ENCODE results near the gene PTPRE.

PTPRE gene, protein sequence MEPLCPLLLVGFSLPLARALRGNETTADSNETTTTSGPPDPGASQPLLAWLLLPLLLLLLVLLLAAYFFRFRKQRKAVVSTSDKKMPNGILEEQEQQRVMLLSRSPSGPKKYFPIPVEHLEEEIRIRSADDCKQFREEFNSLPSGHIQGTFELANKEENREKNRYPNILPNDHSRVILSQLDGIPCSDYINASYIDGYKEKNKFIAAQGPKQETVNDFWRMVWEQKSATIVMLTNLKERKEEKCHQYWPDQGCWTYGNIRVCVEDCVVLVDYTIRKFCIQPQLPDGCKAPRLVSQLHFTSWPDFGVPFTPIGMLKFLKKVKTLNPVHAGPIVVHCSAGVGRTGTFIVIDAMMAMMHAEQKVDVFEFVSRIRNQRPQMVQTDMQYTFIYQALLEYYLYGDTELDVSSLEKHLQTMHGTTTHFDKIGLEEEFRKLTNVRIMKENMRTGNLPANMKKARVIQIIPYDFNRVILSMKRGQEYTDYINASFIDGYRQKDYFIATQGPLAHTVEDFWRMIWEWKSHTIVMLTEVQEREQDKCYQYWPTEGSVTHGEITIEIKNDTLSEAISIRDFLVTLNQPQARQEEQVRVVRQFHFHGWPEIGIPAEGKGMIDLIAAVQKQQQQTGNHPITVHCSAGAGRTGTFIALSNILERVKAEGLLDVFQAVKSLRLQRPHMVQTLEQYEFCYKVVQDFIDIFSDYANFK

DNA sequence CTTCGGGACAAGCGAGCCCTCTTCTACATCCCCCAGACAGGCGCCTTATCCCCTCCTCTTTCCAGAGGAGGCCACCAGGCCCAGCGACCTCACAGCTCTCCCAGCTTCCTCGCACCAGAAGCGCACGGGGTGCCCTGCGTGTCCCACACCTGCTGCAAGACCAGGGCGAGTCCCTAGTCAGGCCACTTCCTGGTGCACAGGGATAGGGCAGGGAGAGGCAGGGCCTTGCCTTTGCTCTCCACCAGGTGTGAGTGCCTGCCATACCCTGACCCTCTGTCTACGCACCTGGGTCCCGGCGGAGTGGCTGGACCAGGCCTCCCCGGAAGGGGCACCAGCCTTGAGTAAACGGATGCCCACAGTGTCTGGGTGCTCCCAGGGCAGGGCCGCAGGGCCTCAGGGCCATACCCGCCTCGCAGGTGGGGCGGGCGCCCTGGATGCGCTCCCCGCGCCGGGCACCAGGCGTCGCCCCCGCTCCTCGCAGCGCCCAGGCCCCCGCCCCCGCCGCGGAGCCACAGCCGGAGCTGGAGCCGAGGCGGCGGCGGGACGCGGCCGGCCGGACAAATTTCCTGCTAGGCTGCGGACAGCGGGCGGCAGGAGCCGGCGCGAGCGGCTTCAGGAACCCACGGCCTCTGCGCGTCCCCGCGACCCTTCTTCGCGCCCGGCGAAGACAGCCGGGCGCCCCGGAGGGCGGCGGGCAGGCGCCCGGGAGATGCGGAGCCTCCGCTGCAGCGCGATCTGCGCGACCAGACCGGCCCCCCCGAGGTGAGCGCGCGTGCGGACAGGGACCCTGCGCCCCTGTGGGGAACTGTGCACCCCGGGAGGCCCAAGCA is at the start of gene PTPRE:
Gene PTPRE (plus strand): TSS at position 556 of the 830 bp plus-strand sequence. CDS start 133,779 bp downstream, outside the sequence.
- no peaks in the 10 kb centered on the region for H3F3A ChIP-seq (ENCODE audit: control insufficient read depth, insufficient read depth)
- no peaks in the 10 kb centered on the region for H3K9me3 ChIP-seq (ENCODE audit: control insufficient read depth, insufficient read depth, low read length)
- no peaks in the 10 kb centered on the region for H3K79me2 ChIP-seq (ENCODE audit: control insufficient read depth, low read length)
- no peaks in the 10 kb centered on the region for H3K4me1 ChIP-seq (ENCODE audit: control insufficient read depth, low read length)
- H3K36me3 ChIP-seq (ENCODE audit: control insufficient read depth, low read length): no peaks in the 10 kb centered on the region
- no peak within 1 kb of the TSS for H3K27ac ChIP-seq (ENCODE audit: low read depth, low read length)
- no peaks in the 10 kb centered on the region for H4K20me1 ChIP-seq (ENCODE audit: control insufficient read depth, insufficient read depth, low read depth, low read length)
- no peak within 1 kb of the TSS for H3K4me2 ChIP-seq (ENCODE audit: low read length)
- no peaks in the 10 kb centered on the region for H3K9me2 ChIP-seq (replicated peaks; ENCODE audit: control insufficient read depth, low read length)
- no peak within 1 kb of the TSS for H3K4me3 ChIP-seq (ENCODE audit: low read length)
- no peaks in the 10 kb centered on the region for H3K27me3 ChIP-seq (ENCODE audit: control insufficient read depth, low read length)
- TF ChIP-seq, protein P1, sequence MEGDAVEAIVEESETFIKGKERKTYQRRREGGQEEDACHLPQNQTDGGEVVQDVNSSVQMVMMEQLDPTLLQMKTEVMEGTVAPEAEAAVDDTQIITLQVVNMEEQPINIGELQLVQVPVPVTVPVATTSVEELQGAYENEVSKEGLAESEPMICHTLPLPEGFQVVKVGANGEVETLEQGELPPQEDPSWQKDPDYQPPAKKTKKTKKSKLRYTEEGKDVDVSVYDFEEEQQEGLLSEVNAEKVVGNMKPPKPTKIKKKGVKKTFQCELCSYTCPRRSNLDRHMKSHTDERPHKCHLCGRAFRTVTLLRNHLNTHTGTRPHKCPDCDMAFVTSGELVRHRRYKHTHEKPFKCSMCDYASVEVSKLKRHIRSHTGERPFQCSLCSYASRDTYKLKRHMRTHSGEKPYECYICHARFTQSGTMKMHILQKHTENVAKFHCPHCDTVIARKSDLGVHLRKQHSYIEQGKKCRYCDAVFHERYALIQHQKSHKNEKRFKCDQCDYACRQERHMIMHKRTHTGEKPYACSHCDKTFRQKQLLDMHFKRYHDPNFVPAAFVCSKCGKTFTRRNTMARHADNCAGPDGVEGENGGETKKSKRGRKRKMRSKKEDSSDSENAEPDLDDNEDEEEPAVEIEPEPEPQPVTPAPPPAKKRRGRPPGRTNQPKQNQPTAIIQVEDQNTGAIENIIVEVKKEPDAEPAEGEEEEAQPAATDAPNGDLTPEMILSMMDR (IDR thresholded peaks at IDR 0.05; ENCODE audit: low read depth, low read length, poor library complexity, severe bottlenecking): peak; percentile 18
- TF ChIP-seq EZH2phosphoT487 (IDR thresholded peaks at IDR 0.05; ENCODE audit: borderline replicate concordance, low read length): no peak

DNA sequence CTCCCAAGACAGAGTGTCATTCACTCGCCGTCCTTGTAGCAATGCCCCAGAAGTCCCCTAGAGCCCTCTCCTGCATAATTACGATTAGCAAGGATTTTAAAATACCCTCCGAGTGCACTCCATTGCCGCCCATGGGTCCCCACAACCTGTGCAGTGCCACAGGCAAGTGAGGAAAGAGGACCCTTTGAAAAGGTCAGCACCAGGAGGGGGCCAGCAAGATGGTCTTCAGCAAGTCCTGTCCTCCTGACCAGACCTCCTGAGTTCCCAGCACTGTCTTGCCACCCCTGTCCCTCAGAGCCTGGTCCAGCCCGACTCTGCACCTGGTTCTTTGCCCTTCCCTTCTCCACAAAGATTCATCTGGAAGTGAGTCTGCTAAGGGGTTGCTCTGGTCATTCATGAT is 46.3 kb upstream of the PTPRE start:
- Histone ChIP-seq H3F3A (ENCODE audit: control insufficient read depth, insufficient read depth) (no peaks in the 10 kb centered on the region), H3K36me3 (ENCODE audit: control insufficient read depth, low read length) (no peaks in the 10 kb centered on the region), H3K4me1 (ENCODE audit: control insufficient read depth, low read length) (peaks cover 2% of the 10 kb centered on the region), H3K4me3 (ENCODE audit: low read length) (no peak overlapping the region), H3K9me2 (replicated peaks; ENCODE audit: control insufficient read depth, low read length) (no peaks in the 10 kb centered on the region), H3K9me3 (ENCODE audit: control insufficient read depth, insufficient read depth, low read length) (no peaks in the 10 kb centered on the region), H3K27me3 (ENCODE audit: control insufficient read depth, low read length) (no peaks in the 10 kb centered on the region), H3K27ac (ENCODE audit: low read depth, low read length) (no peak overlapping the region), H3K4me2 (ENCODE audit: low read length) (no peak overlapping the region), H3K79me2 (ENCODE audit: control insufficient read depth, low read length) (no peaks in the 10 kb centered on the region), H4K20me1 (ENCODE audit: control insufficient read depth, insufficient read depth, low read depth, low read length) (no peaks in the 10 kb centered on the region)
- TF ChIP-seq, protein P1 (IDR thresholded peaks at IDR 0.05; ENCODE audit: low read depth, low read length, poor library complexity, severe bottlenecking): no peak
- no peak for TF ChIP-seq EZH2phosphoT487 (IDR thresholded peaks at IDR 0.05; ENCODE audit: borderline replicate concordance, low read length)

DNA sequence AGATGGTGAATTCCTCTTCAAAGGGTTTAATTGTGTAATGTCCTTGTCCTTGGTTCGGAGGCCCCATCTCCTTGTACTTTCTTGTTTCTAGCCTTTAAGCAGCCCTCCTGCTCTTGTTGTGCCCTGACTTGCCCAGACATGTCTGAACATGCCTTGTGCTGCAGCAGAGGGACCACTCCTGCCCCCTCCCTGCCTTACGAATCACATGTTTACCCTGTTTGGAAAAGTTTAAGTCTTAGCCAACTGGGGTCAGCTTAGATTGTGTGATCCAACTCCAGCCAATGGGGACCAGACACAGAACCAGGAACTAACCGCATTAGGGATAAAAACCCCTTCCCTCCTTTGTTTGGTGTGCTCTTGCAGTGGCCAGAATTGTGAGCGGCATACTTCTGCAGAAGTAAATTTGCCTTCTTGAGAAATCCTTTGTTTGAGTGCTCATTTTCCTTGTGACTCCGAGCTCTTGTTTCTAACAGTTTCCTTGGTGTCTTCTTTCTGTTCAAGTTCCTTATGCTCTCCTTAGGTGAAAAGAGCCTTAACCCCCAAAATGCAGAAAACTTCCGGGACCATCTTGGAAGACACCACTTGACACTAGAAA is 43.6 kb upstream of the PTPRE start:
- no peaks in the 10 kb centered on the region for H3K9me2 ChIP-seq (replicated peaks; ENCODE audit: control insufficient read depth, low read length)
- no peaks in the 10 kb centered on the region for H3K27me3 ChIP-seq (ENCODE audit: control insufficient read depth, low read length)
- H3K27ac ChIP-seq (ENCODE audit: low read depth, low read length): no peak overlapping the region
- H3K4me2 ChIP-seq (ENCODE audit: low read length): no peak overlapping the region
- H3F3A ChIP-seq (ENCODE audit: control insufficient read depth, insufficient read depth): no peaks in the 10 kb centered on the region
- H3K79me2 ChIP-seq (ENCODE audit: control insufficient read depth, low read length): no peaks in the 10 kb centered on the region
- H3K4me3 ChIP-seq (ENCODE audit: low read length): no peak overlapping the region
- H3K36me3 ChIP-seq (ENCODE audit: control insufficient read depth, low read length): no peaks in the 10 kb centered on the region
- no peaks in the 10 kb centered on the region for H3K9me3 ChIP-seq (ENCODE audit: control insufficient read depth, insufficient read depth, low read length)
- TF ChIP-seq, protein P1 (IDR thresholded peaks at IDR 0.05; ENCODE audit: low read depth, low read length, poor library complexity, severe bottlenecking): no peak
- no peak for TF ChIP-seq EZH2phosphoT487 (IDR thresholded peaks at IDR 0.05; ENCODE audit: borderline replicate concordance, low read length)
- no peaks in the 10 kb centered on the region for H3K4me1 ChIP-seq (ENCODE audit: control insufficient read depth, low read length)
- H4K20me1 ChIP-seq (ENCODE audit: control insufficient read depth, insufficient read depth, low read depth, low read length): no peaks in the 10 kb centered on the region
